Adrenal gland (tissue), 12 donors: ENCODE measurements around the gene ZC3H12C. TPM values are rescaled to one million over a fixed set of nuclear protein-coding genes. Genes with fewer than 3 reads are reported as not detected.
A peak's percentile ranks its signal among the peaks of the same experiment; 100 is the strongest.

Source experiments
- DNase-seq, 7 donors: peaks; one replicate each; pipeline ENCODE4 v3.0.0-alpha.2; 2019 to 2020
- H3K27ac ChIP-seq, 5 donors: fragments of 200-600 bp; sonication (generic) in 4 of 5; 1 replicate in 3 of 5; 2 replicates in 2 of 5; pipeline versions ENCODE4 v1.5.1 to v1.8.0; 2016 to 2020; ENCODE audit warnings: mild to moderate bottlenecking in 1 of 5
- H3K27me3 ChIP-seq: fragments of 200-600 bp; 2 replicates; pipeline ENCODE4 v1.8.0; 2021
- H3K36me3 ChIP-seq, 2 donors: fragments of 200-600 bp; replicated peaks in 1 of 2; 1 replicate in 1 of 2; 2 replicates in 1 of 2; pipeline versions ENCODE4 v1.5.1 to v1.8.0; 2018 to 2022
- H3K4me1 ChIP-seq, 2 donors: fragments of 200-600 bp; replicated peaks in 1 of 2; 1 replicate in 1 of 2; 2 replicates in 1 of 2; pipeline versions ENCODE4 v1.5.1 to v1.8.0; 2018 to 2021
- H3K4me3 ChIP-seq, 4 donors: fragments of 200-600 bp; sonication (generic) in 3 of 4; one replicate each; pipeline ENCODE4 v1.5.1; 2016 to 2018
- H3K9me3 ChIP-seq, 3 donors: fragments of 200-600 bp; sonication (generic) in 1 of 3; replicated peaks in 1 of 3; 1 replicate in 2 of 3; 2 replicates in 1 of 3; pipeline versions ENCODE4 v1.5.1 to v1.8.0; 2016 to 2021
- CTCF ChIP-seq, 6 experiments: fragments of 450-650 bp in 4 of 6; fragments of 200-600 bp in 2 of 6; sonication (generic) in 1 of 6; IDR thresholded peaks; 1 replicate in 5 of 6; 2 replicates in 1 of 6; pipeline versions ENCODE4 v1.5.1 to v1.8.0; 2016 to 2021; ENCODE audit warnings: antibody characterized with exemption in 6 of 6, mild to moderate bottlenecking in 2 of 6, moderate library complexity in 1 of 6
- POLR2A ChIP-seq, 2 donors: fragments of 450-650 bp; IDR thresholded peaks; one replicate each; pipeline ENCODE4 v1.6.1; 2017; ENCODE audit warnings: antibody characterized with exemption in 2 of 2, mild to moderate bottlenecking in 2 of 2, moderate library complexity in 1 of 2
- WGBS, 4 donors: extraction: QIAGEN DNeasy Blood & Tissue Kit in 2 of 4; methylation state at CpG; one replicate each; pipeline versions ENCODE4 v1.1.5 to v1.1.7; 2013 to 2017; 5-methylcytosine and 5-hydroxymethylcytosine counted together
- intact Hi-C, 2 donors: fragments of 100-400 bp; cut with DNase I; formaldehyde crosslinking; loops; one replicate each; pipeline versions ENCODE4 v1.14.1 to v1.15.0; 2022 to 2023
- polyA plus RNA-seq, 3 donors: library from polyadenylated mRNA; stranded (reverse); fragments of 200-250 nt in 2 of 3; fragments of 350-450 nt in 1 of 3; fragmentation: Illumina TruSeq in 1 of 3; extraction: RNeasy Lipid Tissue Mini Kit (QIAGEN cat#74804) in 1 of 3; gene quantifications; one replicate each; pipeline ENCODE4 v1.2.3, GENCODE V29; 2013 to 2014
- total RNA-seq, 9 donors: library from RNA; depleted of rRNA in 4 of 9; stranded (reverse); fragments of >200 nt in 4 of 9; fragments of 120-200 nt in 1 of 9; fragmentation: NEBNext Ultra II Directional in 1 of 9; extraction: Animal tissue kit (Norgen Biotek cat#: 25700) in 1 of 9; gene quantifications; one replicate each; pipeline versions ENCODE4 v1.1.0 to v1.2.4, GENCODE V29; 2013 to 2023
- donor health status: healthy with polysubstance abuse.
- donor health status: Bipolar disorder and iron deficiency.
- donor health status: DM: yes; HTN: yes; CAD: no.
- donor health status: DM: no; HTN: no; CAD: no.
- donor health status: DM: no; HTN: no; CAD: no.
- donor health status: DM: yes; HTN: yes; CAD: no.

The ZC3H12C gene
- total and polyA plus RNA-seq, 12 donors = 4.4 to 28.9 (median 19.8) TPM

- DNase-seq = no peak
- peak overlapping the region in 2 of 4 donors; percentile 72 to 93 for H3K4me3 ChIP-seq
- no peak for TF ChIP-seq POLR2A (IDR thresholded peaks at IDR 0.05)
- TF ChIP-seq CTCF (IDR thresholded peaks at IDR 0.05) = no peak
- intact Hi-C loops = loop anchor here in 1 of 2 donors (5.0 kb wide), 1 partner anchor 142 kb away; no protein-coding TSS in a partner anchor
- no peaks in the 10 kb centered on the region for H3K9me3 ChIP-seq
- H3K36me3 ChIP-seq = no peaks in the 10 kb centered on the region
- peaks cover 11 to 39% of the 10 kb centered on the region in 2 donors for H3K4me1 ChIP-seq
- WGBS, 4 donors = 33 to 42% (median 37%) methylated on average over 9 of the region's 9 CpGs
- H3K27ac ChIP-seq = peak overlapping the region; percentile 73 to 99 (median 95)
- H3K27me3 ChIP-seq = no peaks in the 10 kb centered on the region
Observed at GRCh38 chr11:110094298-110095285, 1.4 kb downstream of the ZC3H12C start.

- H3K4me1 ChIP-seq = peaks cover 11 to 46% of the 10 kb centered on the region in 2 donors
- H3K4me3 ChIP-seq = no peak overlapping the region
- H3K36me3 ChIP-seq = no peaks in the 10 kb centered on the region
- peak in 5 of 7 donors; percentile 44 to 64 (median 53) for DNase-seq
- whole genome bisulfite sequencing, 4 donors = 63 to 86% (median 72%) methylated on average over 5 of the region's 5 CpGs
- peak overlapping the region in 1 of 5 donors; percentile 95 for H3K27ac ChIP-seq
- no peaks in the 10 kb centered on the region for H3K9me3 ChIP-seq
- H3K27me3 ChIP-seq = no peaks in the 10 kb centered on the region
- intact Hi-C loops = no loop called here
- no peak for TF ChIP-seq POLR2A (IDR thresholded peaks at IDR 0.05)
- no peak for TF ChIP-seq CTCF (IDR thresholded peaks at IDR 0.05)
Observed at GRCh38 chr11:110095554-110095953, 2.4 kb downstream of the ZC3H12C start.

- WGBS, 4 donors = 80 to 88% (median 81%) methylated on average over 5 of the region's 5 CpGs
- no peak for DNase-seq
- Histone ChIP-seq H3K9me3 (no peaks in the 10 kb centered on the region), H3K27ac (no peak overlapping the region), H3K4me1 (peaks cover 11 to 53% of the 10 kb centered on the region in 2 donors), H3K4me3 (no peak overlapping the region), H3K27me3 (no peaks in the 10 kb centered on the region), H3K36me3 (no peaks in the 10 kb centered on the region)
- intact Hi-C loops = no loop called here
- TF ChIP-seq POLR2A (IDR thresholded peaks at IDR 0.05) (no peak), CTCF (IDR thresholded peaks at IDR 0.05) (no peak)
Observed at GRCh38 chr11:110096496-110096895, 3.3 kb downstream of the ZC3H12C start.

GRCh38 chr11:110097459-110098012, 4.3 kb downstream of the ZC3H12C start:
- no peaks in the 10 kb centered on the region for H3K9me3 ChIP-seq
- H3K4me3 ChIP-seq = no peak overlapping the region
- no peaks in the 10 kb centered on the region for H3K36me3 ChIP-seq
- intact Hi-C loops = no loop called here
- TF ChIP-seq CTCF (IDR thresholded peaks at IDR 0.05) = no peak
- TF ChIP-seq POLR2A (IDR thresholded peaks at IDR 0.05) = no peak
- H3K27me3 ChIP-seq = no peaks in the 10 kb centered on the region
- no peak for DNase-seq
- H3K27ac ChIP-seq = no peak overlapping the region
- 86 to 95% (median 93%) methylated on average over 5 of the region's 5 CpGs for WGBS, 4 donors
- H3K4me1 ChIP-seq = peaks cover 11 to 45% of the 10 kb centered on the region in 2 donors
